Endothelial cell of umbilical vein (primary cell): ENCODE measurements around the gene VEGFA. TPM values are rescaled to one million over a fixed set of nuclear protein-coding genes. Genes with fewer than 3 reads are reported as not detected.

ENCODE experiments used
- BruUV-seq: library from RNA; stranded (reverse); fragments of 400-500 nt; replicated peaks from 2 replicates; lab custom pipeline; 2021; lab: Mats Ljungman, UMichigan
- CTCF ChIA-PET: fragments of 300-600, 350-600 bp; sonication (Branson Sonifier 250); formaldehyde crosslinking; loops from one replicate; lab custom pipeline; 2021; ENCODE audit warnings: antibody characterized with exemption, inconsistent platforms; lab: Charles Lee
- POLR2A ChIA-PET: fragments of 300-600, 350-600 bp; sonication (Branson Sonifier 250); formaldehyde crosslinking; loops from one replicate; lab custom pipeline; 2021; ENCODE audit warnings: antibody characterized with exemption, inconsistent platforms; lab: Charles Lee
- DNase-seq: peaks from one replicate; pipeline ENCODE4 v3.0.0-alpha.2; 2011; ENCODE audit warnings: low read depth, low spot score
- FAIRE-seq: peaks from 2 replicates; lab custom pipeline; 2011; peaks lifted over from hg19 to GRCh38; lab: Jason Lieb, UNC
- H2AFZ ChIP-seq: 2 replicates; pipeline ENCODE4 v1.6.0; 2012; ENCODE audit warnings: low read depth, low read length, control low read depth, inconsistent platforms
- H3K27ac ChIP-seq: 2 replicates; pipeline ENCODE4 v1.5.1; 2011; ENCODE audit warnings: low read depth, mild to moderate bottlenecking, control low read depth, low read length, moderate library complexity; ENCODE audit not compliant: insufficient read depth
- H3K27me3 ChIP-seq, 2 experiments: 2 replicates each; pipeline versions ENCODE4 v1.6.0 to v1.6.1; 2011; ENCODE audit warnings: low read length in 2 of 2, mixed read lengths in 1 of 2; ENCODE audit not compliant: control insufficient read depth in 2 of 2, insufficient read depth in 2 of 2
- H3K36me3 ChIP-seq, 2 experiments: 2 replicates in 1 of 2; 3 replicates in 1 of 2; pipeline ENCODE4 v1.5.1; 2011; ENCODE audit warnings: low read length in 2 of 2, mild to moderate bottlenecking in 1 of 2, moderate library complexity in 1 of 2; ENCODE audit not compliant: control insufficient read depth in 2 of 2, insufficient read depth in 2 of 2; ENCODE audit errors: extremely low read depth in 1 of 2
- H3K4me1 ChIP-seq: 3 replicates; pipeline ENCODE4 v1.5.1; 2011; ENCODE audit warnings: mild to moderate bottlenecking, low read length; ENCODE audit not compliant: control insufficient read depth, insufficient read depth; ENCODE audit errors: extremely low read depth
- H3K4me2 ChIP-seq: 2 replicates; pipeline ENCODE4 v1.6.1; 2011; ENCODE audit warnings: low read length, control low read depth, mixed read lengths; ENCODE audit not compliant: insufficient read depth
- H3K4me3 ChIP-seq, 3 experiments: fragments of 200-600 bp in 1 of 3; sonication (generic), shearing (Covaris generic) in 1 of 3; replicated peaks in 1 of 3; 2 replicates each; pipeline ENCODE4 v1.5.1; 2011 to 2016; ENCODE audit warnings: control low read depth in 3 of 3, low read length in 3 of 3, mild to moderate bottlenecking in 2 of 3, inconsistent platforms in 1 of 3, low read depth in 1 of 3, moderate library complexity in 1 of 3; ENCODE audit not compliant: insufficient read depth in 1 of 3
- H3K79me2 ChIP-seq: 2 replicates; pipeline ENCODE4 v1.6.0; 2012; ENCODE audit warnings: low read length, inconsistent platforms; ENCODE audit not compliant: control insufficient read depth, insufficient read depth
- H3K9ac ChIP-seq: replicated peaks from 2 replicates; pipeline ENCODE3; 2011; ENCODE audit warnings: low read length, control low read depth; ENCODE audit not compliant: insufficient read depth; ENCODE audit errors: extremely low read depth
- H3K9me1 ChIP-seq: replicated peaks from 3 replicates; pipeline ENCODE4 v1.6.0; 2011; ENCODE audit warnings: mild to moderate bottlenecking, low read length; ENCODE audit not compliant: control insufficient read depth, insufficient read depth; ENCODE audit errors: extremely low read depth
- H3K9me3 ChIP-seq: replicated peaks from 2 replicates; pipeline ENCODE4 v1.5.1; 2012; ENCODE audit warnings: low read length, inconsistent platforms; ENCODE audit not compliant: control insufficient read depth, insufficient read depth
- H4K20me1 ChIP-seq: replicated peaks from 2 replicates; pipeline ENCODE3; 2011; ENCODE audit warnings: mild to moderate bottlenecking, low read length; ENCODE audit not compliant: control insufficient read depth, insufficient read depth; ENCODE audit errors: extremely low read depth
- CTCF ChIP-seq, 2 donors: IDR thresholded peaks; 1 replicate in 1 of 2; 2 replicates in 1 of 2; pipeline ENCODE4 v1.5.1; 2011; ENCODE audit warnings: low read length in 2 of 2, mild to moderate bottlenecking in 2 of 2, moderate library complexity in 2 of 2, control low read depth in 1 of 2, inconsistent platforms in 1 of 2, low read depth in 1 of 2; ENCODE audit not compliant: insufficient read depth in 1 of 2; ENCODE audit errors: extremely low read depth in 1 of 2
- EZH2 ChIP-seq: IDR thresholded peaks from 2 replicates; pipeline ENCODE4 v1.6.1; 2012; ENCODE audit warnings: borderline replicate concordance, low read depth, mild to moderate bottlenecking, moderate library complexity, low read length, inconsistent platforms; ENCODE audit not compliant: severe bottlenecking
- FOS ChIP-seq: IDR thresholded peaks from 2 replicates; pipeline ENCODE4 v1.6.1; 2011; ENCODE audit warnings: mild to moderate bottlenecking, low read length, moderate library complexity, borderline replicate concordance; ENCODE audit not compliant: insufficient read depth
- GATA2 ChIP-seq: IDR thresholded peaks from 2 replicates; pipeline ENCODE4 v1.7.0; 2011; ENCODE audit warnings: low read depth, mild to moderate bottlenecking, moderate library complexity, mixed read lengths, low read length; ENCODE audit not compliant: insufficient read length, insufficient read depth
- JUN ChIP-seq: IDR thresholded peaks from 2 replicates; pipeline ENCODE4 v1.6.1; 2011; ENCODE audit warnings: borderline replicate concordance, low read depth; ENCODE audit not compliant: insufficient read length, insufficient read depth
- MAX ChIP-seq: IDR thresholded peaks from 2 replicates; pipeline ENCODE4 v1.6.1; 2011; ENCODE audit not compliant: insufficient read depth, insufficient read length
- MYC ChIP-seq: IDR thresholded peaks from one replicate; pipeline ENCODE4 v1.6.1; 2011; ENCODE audit warnings: mild to moderate bottlenecking, low read depth, low read length
- POLR2A ChIP-seq: IDR thresholded peaks from 2 replicates; pipeline ENCODE4 v1.6.1; 2012; ENCODE audit warnings: low read depth, mild to moderate bottlenecking, control low read depth, low read length
- POLR2AphosphoS5 ChIP-seq: IDR thresholded peaks from 2 replicates; pipeline ENCODE4 v1.6.1; 2012; ENCODE audit warnings: low read depth, mild to moderate bottlenecking, control low read depth, low read length, moderate library complexity; ENCODE audit not compliant: insufficient read depth
- dilution Hi-C: fragments of 300-500 bp; cut with MboI; formaldehyde crosslinking; loops from one replicate; pipeline ENCODE4 v1.15.0; 2019; ENCODE audit warnings: low sequenced_read_pairs; ENCODE audit not compliant: extremely low pct_ligation_motif_present
- intact Hi-C: fragments of 100-400 bp; cut with micrococcal nuclease; formaldehyde crosslinking; loops from one replicate; pipeline ENCODE4 v1.10.0; 2022
- polyA plus RNA-seq, 4 experiments: library from polyadenylated mRNA; depleted of rRNA in 3 of 4; stranded (reverse) in 3 of 4; unstranded in 1 of 4; fragments of >200 nt; gene quantifications; 2 replicates each; pipeline versions ENCODE4 v1.2.1 to v1.2.3, GENCODE V29; 2011 to 2012; ENCODE audit warnings: missing spikeins in 1 of 4
- total RNA-seq: library from RNA; stranded (reverse); gene quantifications from 2 replicates; pipeline ENCODE4 v1.2.3, GENCODE V29; 2021

Gene VEGFA
- total and polyA plus RNA-seq, 2 donors (not counting 3 experiments of a cell fraction or from before 2014, with no cell fraction given), result 18.1 to 19.9 TPM

GRCh38 chr6:43803783-43804549, 34.0 kb downstream of the VEGFA start:
- Histone ChIP-seq H3K4me2 (no peak overlapping the region), H3K79me2 (no peaks in the 10 kb centered on the region), H4K20me1 (no peaks in the 10 kb centered on the region), H3K4me3 (no peak overlapping the region), H3K27me3 (peaks cover 0 to 9% of the 10 kb centered on the region in 2 experiments), H3K9ac (no peak overlapping the region), H3K27ac (no peak overlapping the region), H3K9me1 (no peaks in the 10 kb centered on the region), H2AFZ (no peak overlapping the region), H3K9me3 (no peaks in the 10 kb centered on the region), H3K4me1 (no peaks in the 10 kb centered on the region), H3K36me3 (no peaks in the 10 kb centered on the region)
- TF ChIP-seq EZH2 (no peak), FOS (no peak), CTCF (IDR thresholded peaks at IDR 0.05; ENCODE audit: extremely low read depth in 1 of 2, insufficient read depth in 1 of 2, low read depth in 1 of 2, low read length in 2 of 2) (no peak), JUN (no peak), MAX (no peak), POLR2AphosphoS5 (no peak), GATA2 (no peak), POLR2A (no peak), MYC (no peak)
- POLR2A ChIA-PET, result no interaction called here
- FAIRE-seq, result no peak
- CTCF ChIA-PET, result no interaction called here
- dilution Hi-C loops, result no loop called here
- no peak for DNase-seq
- intact Hi-C loops, result no loop called here
- BruUV-seq, result no TSS peak
